IMR-90 (cell line): ENCODE measurements around the gene ATXN7L2. TPM values are rescaled to one million over a fixed set of nuclear protein-coding genes. Genes with fewer than 3 reads are reported as not detected.

Source experiments
- ATAC-seq: fragments of 200-7000 bp; cut with Tn5 transposase; 2 replicates; pipeline ENCODE4 v1.9.1; 2020; ENCODE audit warnings: low read depth, mild to moderate bottlenecking, moderate library complexity
- BruUV-seq: library from RNA; stranded (reverse); fragments of 400-500 nt; replicated peaks from 2 replicates; lab custom pipeline; 2021; lab: Mats Ljungman, UMichigan
- CTCF ChIA-PET: fragments of 300-600 bp; formaldehyde crosslinking; extraction: SDS; loops from one replicate; lab custom pipeline; 2021; ENCODE audit warnings: antibody characterized with exemption; lab: Yijun Ruan, JAX
- POLR2A ChIA-PET: fragments of 300-600 bp; sonication (Branson Sonifier 250); formaldehyde crosslinking; loops from one replicate; lab custom pipeline; 2022; ENCODE audit warnings: antibody characterized with exemption; ENCODE audit not compliant: unreplicated experiment; lab: Charles Lee
- DNase-seq: peaks from one replicate; pipeline ENCODE4 v3.0.0; 2013
- H2AFZ ChIP-seq: replicated peaks from 2 replicates; pipeline ENCODE3; 2013; ENCODE audit warnings: low read length, mild to moderate bottlenecking; ENCODE audit not compliant: poor library complexity
- H2AK5ac ChIP-seq: 2 replicates; pipeline ENCODE4 v1.6.1; 2013; ENCODE audit warnings: low read depth, low read length, inconsistent platforms
- H2AK9ac ChIP-seq: replicated peaks from 2 replicates; pipeline ENCODE3; 2013; ENCODE audit warnings: mild to moderate bottlenecking, low read depth, low read length, moderate library complexity; ENCODE audit not compliant: poor library complexity
- H2BK120ac ChIP-seq: 2 replicates; pipeline ENCODE4 v1.6.1; 2013; ENCODE audit warnings: low read depth, low read length, inconsistent platforms
- H2BK15ac ChIP-seq: 3 replicates; pipeline ENCODE4 v1.6.1; 2013; ENCODE audit warnings: low read depth, low read length, inconsistent platforms
- H2BK20ac ChIP-seq: 2 replicates; pipeline ENCODE4 v1.6.1; 2013; ENCODE audit warnings: low read depth, mild to moderate bottlenecking, inconsistent platforms, low read length, moderate library complexity
- H2BK5ac ChIP-seq: 2 replicates; pipeline ENCODE4 v1.6.1; 2013; ENCODE audit warnings: mild to moderate bottlenecking, low read depth, low read length, inconsistent platforms; ENCODE audit not compliant: poor library complexity, severe bottlenecking
- H3K14ac ChIP-seq: replicated peaks from 2 replicates; pipeline ENCODE4 v1.6.1; 2013; ENCODE audit warnings: low read depth, low read length, inconsistent platforms
- H3K18ac ChIP-seq: 2 replicates; pipeline ENCODE4 v1.6.1; 2013; ENCODE audit warnings: low read depth, low read length, control low read depth
- H3K23ac ChIP-seq: 2 replicates; pipeline ENCODE4 v1.6.1; 2013; ENCODE audit warnings: low read depth, low read length, inconsistent platforms
- H3K27ac ChIP-seq: 2 replicates; pipeline ENCODE4 v1.5.1; 2013; ENCODE audit warnings: mild to moderate bottlenecking, control low read depth, low read length; ENCODE audit not compliant: insufficient read depth
- H3K27me3 ChIP-seq: 2 replicates; pipeline ENCODE4 v1.6.1; 2013; ENCODE audit warnings: low read length; ENCODE audit not compliant: control insufficient read depth, insufficient read depth
- H3K36me3 ChIP-seq: 2 replicates; pipeline ENCODE4 v1.6.1; 2013; ENCODE audit warnings: low read length, mixed read lengths; ENCODE audit not compliant: control insufficient read depth, insufficient read depth
- H3K4ac ChIP-seq: 2 replicates; pipeline ENCODE4 v1.6.1; 2013; ENCODE audit warnings: low read depth, low read length, inconsistent platforms
- H3K4me1 ChIP-seq: 2 replicates; pipeline ENCODE4 v1.6.1; 2013; ENCODE audit warnings: low read length, mixed read lengths; ENCODE audit not compliant: control insufficient read depth, insufficient read depth
- H3K4me2 ChIP-seq: 2 replicates; pipeline ENCODE4 v1.6.1; 2013; ENCODE audit warnings: low read depth, mild to moderate bottlenecking, control low read depth, low read length, moderate library complexity
- H3K4me3 ChIP-seq: 2 replicates; pipeline ENCODE4 v1.5.1; 2013; ENCODE audit warnings: low read depth, mild to moderate bottlenecking, control low read depth, low read length, moderate library complexity; ENCODE audit not compliant: insufficient read depth
- H3K56ac ChIP-seq: 2 replicates; pipeline ENCODE4 v1.6.1; 2013; ENCODE audit warnings: low read length, inconsistent platforms; ENCODE audit not compliant: insufficient read depth; ENCODE audit errors: extremely low read depth
- H3K79me1 ChIP-seq, 2 experiments: 2 replicates each; pipeline ENCODE4 v1.6.1; 2013; ENCODE audit warnings: low read length in 2 of 2, inconsistent platforms in 1 of 2, low read depth in 1 of 2
- H3K9ac ChIP-seq: 2 replicates; pipeline ENCODE4 v1.6.1; 2013; ENCODE audit warnings: low read depth, low read length, control low read depth
- H3K9me1 ChIP-seq: 2 replicates; pipeline ENCODE4 v1.6.1; 2013; ENCODE audit warnings: low read length, inconsistent platforms; ENCODE audit not compliant: insufficient read depth
- H3K9me3 ChIP-seq: 2 replicates; pipeline ENCODE4 v1.6.1; 2013; ENCODE audit warnings: low read length; ENCODE audit not compliant: control insufficient read depth, insufficient read depth
- H4K20me1 ChIP-seq: 2 replicates; pipeline ENCODE4 v1.6.1; 2013; ENCODE audit warnings: low read length, inconsistent platforms; ENCODE audit not compliant: insufficient read depth
- H4K5ac ChIP-seq: 2 replicates; pipeline ENCODE4 v1.6.1; 2013; ENCODE audit warnings: mild to moderate bottlenecking, low read depth, low read length, control low read depth
- H4K8ac ChIP-seq, 2 experiments: 2 replicates each; pipeline ENCODE4 v1.6.1; 2013; ENCODE audit warnings: low read depth in 2 of 2, low read length in 2 of 2, control low read depth in 1 of 2, inconsistent platforms in 1 of 2
- H4K91ac ChIP-seq: 2 replicates; pipeline ENCODE4 v1.6.1; 2013; ENCODE audit warnings: low read depth, low read length, inconsistent platforms; ENCODE audit not compliant: insufficient read depth
- BHLHE40 ChIP-seq: fragments of 150-350 bp; IDR thresholded peaks from 2 replicates; pipeline ENCODE4 v1.6.1; 2016; ENCODE audit warnings: mild to moderate bottlenecking, low read depth, low read length
- CEBPB ChIP-seq: IDR thresholded peaks from 2 replicates; pipeline ENCODE4 v1.6.1; 2012; ENCODE audit warnings: low read depth, low read length, improper control_type of control experiment
- ELK1 ChIP-seq: fragments of 150-350 bp; IDR thresholded peaks from 2 replicates; pipeline ENCODE4 v1.6.1; 2016; ENCODE audit warnings: low read depth, mild to moderate bottlenecking, low read length, moderate library complexity, borderline replicate concordance
- MAFK ChIP-seq: IDR thresholded peaks from 2 replicates; pipeline ENCODE4 v1.6.1; 2012; ENCODE audit warnings: low read depth, low read length, improper control_type of control experiment
- RAD21 ChIP-seq: IDR thresholded peaks from 2 replicates; pipeline ENCODE4 v1.6.1; 2012; ENCODE audit warnings: low read length, improper control_type of control experiment
- RFX5 ChIP-seq: IDR thresholded peaks from 2 replicates; pipeline ENCODE4 v1.8.0; 2012; ENCODE audit warnings: low read depth, mild to moderate bottlenecking, low read length, moderate library complexity
- WGBS, 2 experiments: methylation state at CpG; one replicate each; pipeline versions ENCODE4 v1.1.5 to v1.1.7; 2013; ENCODE audit warnings: missing lambda C conversion rate in 2 of 2; ENCODE audit not compliant: insufficient read length in 1 of 2; ENCODE audit errors: extremely low coverage in 2 of 2; 5-methylcytosine and 5-hydroxymethylcytosine counted together
- dilution Hi-C: fragments of 300-500 bp; cut with HindIII; formaldehyde crosslinking; loops from one replicate; pipeline ENCODE4 v1.14.3; 2018; ENCODE audit warnings: low sequenced_read_pairs; ENCODE audit not compliant: unreplicated experiment
- in situ Hi-C: fragments of 300-500 bp; cut with MboI; formaldehyde crosslinking; loops from 3 replicates; pipeline ENCODE4 v1.14.3; 2019; ENCODE audit warnings: low sequenced_read_pairs, inconsistent platforms, mixed read lengths
- intact Hi-C: fragments of 100-400 bp; cut with micrococcal nuclease; formaldehyde crosslinking; loops from 2 replicates; pipeline ENCODE4 v1.10.0; 2022
- polyA plus RNA-seq, 3 experiments: library from polyadenylated mRNA; depleted of rRNA; stranded (reverse); fragments of >200 nt; gene quantifications; 2 replicates each; pipeline ENCODE4 v1.2.3, GENCODE V29; 2012; ENCODE audit warnings: low replicate concordance in 1 of 3
- total RNA-seq: library from RNA; depleted of rRNA; stranded (reverse); fragments of >200 nt; gene quantifications from 2 replicates; pipeline ENCODE4 v1.2.3, GENCODE V29; 2012

Gene ATXN7L2
- total and polyA plus RNA-seq, 2 of the 4 experiments (the other 2 are of a cell fraction): 1.3 to 4.8 TPM

- Histone ChIP-seq H3K14ac (no peak overlapping the region), H3K18ac (no peak overlapping the region), H3K56ac (no peak overlapping the region), H3K9me1 (peaks cover 8% of the 10 kb centered on the region), H2AFZ (no peak overlapping the region), H3K9me3 (no peaks in the 10 kb centered on the region), H2AK5ac (no peak overlapping the region), H4K91ac (no peak overlapping the region), H3K4ac (no peak overlapping the region), H2BK5ac (no peak overlapping the region), H3K23ac (no peak overlapping the region), H3K4me1 (peaks cover 6% of the 10 kb centered on the region), H2BK120ac (no peak overlapping the region), H4K20me1 (peaks cover 2% of the 10 kb centered on the region; the same call in 1 of the 2 replicates), H3K4me3 (no peak overlapping the region), H3K79me1 (peaks cover 15 to 28% of the 10 kb centered on the region in 2 experiments), H3K27me3 (no peaks in the 10 kb centered on the region), H3K4me2 (no peak overlapping the region), H3K27ac (no peak overlapping the region), H3K36me3 (peaks cover 22% of the 10 kb centered on the region), H4K5ac (no peak overlapping the region), H2AK9ac (no peak overlapping the region), H4K8ac (no peak overlapping the region), H2BK15ac (no peak overlapping the region), H2BK20ac (no peak overlapping the region), H3K9ac (no peak overlapping the region)
- ChIA-PET POLR2A (no interaction called here), CTCF (interaction anchor here (0.8 to 8.5 kb wide), 3 partner anchors 17 to 40 kb away, joined by 3 to 75 read pairs (median 3); no protein-coding TSS in a partner anchor)
- 20% methylated on average over 1 of the region's 4 CpGs; no CpG with 5 or more reads in 1 of the 2 experiments for WGBS, 2 experiments
- DNase-seq (no peak), ATAC-seq (no peak)
- in situ Hi-C loops: no loop called here
- dilution Hi-C loops: no loop called here
- BruUV-seq: no TSS peak
- TF ChIP-seq RAD21: no peak
- TF ChIP-seq RFX5: no peak
- TF ChIP-seq CEBPB: no peak
- TF ChIP-seq MAFK: no peak
- no peak for TF ChIP-seq ELK1
- no peak for TF ChIP-seq BHLHE40
- intact Hi-C loops: no loop called here
These were observed 9.1 kb downstream of the ATXN7L2 start for GRCh38 chr1:109492779-109493178.
